Neural cell (in vitro differentiated cells): ENCODE data around the gene UMPS. TPM values are rescaled to one million over a fixed set of nuclear protein-coding genes. Genes with fewer than 3 reads are reported as not detected.

Experiments
- H2AFZ ChIP-seq: fragments of 200-600, 300-800 bp; sonication (generic), shearing (Covaris generic); 2 replicates; pipeline ENCODE4 v1.6.0; 2014; ENCODE audit warnings: low read depth, mild to moderate bottlenecking, antibody characterized with exemption, low read length, moderate library complexity
- H3F3A ChIP-seq: fragments of 200-600 bp; shearing (Covaris generic); 2 replicates; pipeline ENCODE4 v1.6.1; 2016; ENCODE audit warnings: mild to moderate bottlenecking, moderate library complexity, mixed read lengths, antibody characterized with exemption, low read length; ENCODE audit not compliant: insufficient read depth, poor library complexity, severe bottlenecking
- H3K27ac ChIP-seq: fragments of 200-600, 300-800 bp; sonication (generic), shearing (Covaris generic); 2 replicates; pipeline ENCODE4 v1.5.1; 2014; ENCODE audit warnings: mild to moderate bottlenecking, low read length, moderate library complexity
- H3K27me3 ChIP-seq: fragments of 300-800, 200-600 bp; sonication (generic), shearing (Covaris generic); 2 replicates; pipeline ENCODE4 v1.6.0; 2014; ENCODE audit warnings: mild to moderate bottlenecking, low read depth, low read length, moderate library complexity; ENCODE audit not compliant: insufficient read depth
- H3K36me3 ChIP-seq: fragments of 300-800, 200-600 bp; sonication (generic), shearing (Covaris generic); 2 replicates; pipeline ENCODE4 v1.5.1; 2014; ENCODE audit warnings: mild to moderate bottlenecking, antibody characterized with exemption, low read length, moderate library complexity; ENCODE audit not compliant: insufficient read depth
- H3K4me2 ChIP-seq: fragments of 300-800, 200-600 bp; sonication (generic), shearing (Covaris generic); 2 replicates; pipeline ENCODE4 v1.6.0; 2014; ENCODE audit warnings: mild to moderate bottlenecking, low read length
- H3K4me3 ChIP-seq: fragments of 300-800, 200-600 bp; sonication (generic), shearing (Covaris generic); 2 replicates; pipeline ENCODE4 v1.5.1; 2014; ENCODE audit warnings: mild to moderate bottlenecking, low read length, moderate library complexity
- H3K79me2 ChIP-seq: fragments of 200-600 bp; shearing (Covaris generic); replicated peaks from 2 replicates; pipeline ENCODE4 v1.6.0; 2014; ENCODE audit warnings: mild to moderate bottlenecking, low read length, moderate library complexity; ENCODE audit not compliant: insufficient read depth
- H3K9ac ChIP-seq: fragments of 300-800, 200-600 bp; sonication (generic), shearing (Covaris generic); 2 replicates; pipeline ENCODE4 v1.6.1; 2016; ENCODE audit warnings: mild to moderate bottlenecking, low read length, mixed read lengths
- H3K9me2 ChIP-seq: fragments of 200-600 bp; shearing (Covaris generic); 2 replicates; pipeline ENCODE4 v1.6.1; 2016; ENCODE audit warnings: mild to moderate bottlenecking, low read length, mixed read lengths; ENCODE audit not compliant: insufficient read depth
- H3K9me3 ChIP-seq: fragments of 200-600, 300-800 bp; sonication (generic), shearing (Covaris generic); 2 replicates; pipeline ENCODE4 v1.6.1; 2016; ENCODE audit warnings: mild to moderate bottlenecking, mixed run types, low read length, moderate library complexity, mixed read lengths
- H4K20me1 ChIP-seq: fragments of 200-600 bp; shearing (Covaris generic); 2 replicates; pipeline ENCODE4 v1.6.1; 2016; ENCODE audit warnings: mild to moderate bottlenecking, mixed run types; ENCODE audit not compliant: insufficient read depth
- EP300 ChIP-seq: fragments of 450-650 bp; conservative IDR thresholded peaks from 2 replicates; pipeline ENCODE4 v1.6.1; 2014; ENCODE audit warnings: antibody characterized with exemption, mild to moderate bottlenecking, moderate library complexity; ENCODE audit not compliant: poor library complexity, severe bottlenecking
- EZH2 ChIP-seq: fragments of 200-600, 300-800 bp; shearing (Covaris generic), sonication (generic); IDR thresholded peaks from 2 replicates; pipeline ENCODE4 v1.6.1; 2014; ENCODE audit warnings: antibody characterized with exemption, low read length, borderline replicate concordance, mild to moderate bottlenecking; ENCODE audit not compliant: insufficient read depth, poor library complexity, severe bottlenecking
- MXI1 ChIP-seq: fragments of 450-650 bp; conservative IDR thresholded peaks from 2 replicates; pipeline ENCODE4 v1.6.1; 2014; ENCODE audit warnings: antibody characterized with exemption, mild to moderate bottlenecking; ENCODE audit not compliant: poor library complexity, severe bottlenecking
- POLR2AphosphoS5 ChIP-seq: IDR thresholded peaks from 2 replicates; pipeline ENCODE4 v1.6.1; 2012
- RAD21 ChIP-seq: fragments of 450-650 bp; conservative IDR thresholded peaks from 2 replicates; pipeline ENCODE4 v1.6.1; 2014; ENCODE audit warnings: antibody characterized with exemption, mild to moderate bottlenecking, moderate library complexity
- REST ChIP-seq: IDR thresholded peaks from 2 replicates; pipeline ENCODE4 v1.6.1; 2012; ENCODE audit warnings: borderline replicate concordance
- SMC3 ChIP-seq: fragments of 450-650 bp; conservative IDR thresholded peaks from 2 replicates; pipeline ENCODE4 v1.6.1; 2014; ENCODE audit warnings: antibody characterized with exemption, mild to moderate bottlenecking, moderate library complexity; ENCODE audit not compliant: poor library complexity
- TAF1 ChIP-seq: IDR thresholded peaks from 2 replicates; pipeline ENCODE4 v1.6.1; 2012; ENCODE audit warnings: low read depth
- polyA plus RNA-seq: library from polyadenylated mRNA; depleted of rRNA; stranded (reverse); fragments of >200 nt; gene quantifications from 2 replicates; pipeline ENCODE4 v1.2.3, GENCODE V29; 2014
- TF ChIP-seq, protein P1 (sequence below): fragments of 450-650 bp; IDR thresholded peaks from 2 replicates; pipeline ENCODE4 v1.5.1; 2014; ENCODE audit warnings: antibody characterized with exemption, mild to moderate bottlenecking, moderate library complexity; ENCODE audit not compliant: poor library complexity, severe bottlenecking

Gene UMPS
- polyA plus RNA-seq, 1 donor from 2014 or later = 22.5 TPM

DNA sequence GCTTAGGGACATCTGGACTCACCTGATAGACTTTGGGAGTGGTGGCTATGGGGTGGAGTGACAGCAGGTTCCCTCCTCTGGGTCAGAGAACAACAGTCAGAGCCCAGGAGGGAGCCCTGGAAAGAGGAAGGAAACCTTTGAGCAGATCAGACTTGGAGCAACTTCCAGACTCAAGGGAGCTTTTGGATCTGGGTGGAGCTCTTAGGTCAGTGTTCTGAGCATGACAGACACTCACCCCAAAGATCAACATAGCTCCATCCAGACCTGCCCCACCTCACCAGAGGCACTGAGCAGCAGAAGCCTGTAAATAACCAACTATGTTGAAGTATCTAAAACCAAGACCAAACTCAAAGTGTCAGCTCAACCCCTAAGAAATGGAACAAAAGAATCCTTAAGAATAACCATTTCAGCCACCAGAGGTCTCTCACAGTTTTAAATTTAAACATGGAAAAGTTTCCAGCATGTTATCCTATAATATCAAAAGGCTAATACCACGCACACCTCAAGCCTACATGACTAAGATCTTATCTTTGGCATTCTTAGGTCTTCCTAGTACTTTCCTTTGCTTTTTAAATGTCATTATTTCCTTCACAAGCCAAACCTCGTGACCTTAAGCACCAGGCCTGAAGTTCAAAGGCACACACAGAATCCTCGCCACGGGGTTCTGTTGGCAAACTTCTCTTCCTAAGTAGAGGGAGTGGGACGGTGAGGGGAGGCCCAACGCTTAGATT is 56.4 kb downstream of the UMPS start:
- Histone ChIP-seq H3K9me2 (no peaks in the 10 kb centered on the region), H2AFZ (no peak overlapping the region), H3K27me3 (no peaks in the 10 kb centered on the region), H3K9me3 (no peaks in the 10 kb centered on the region), H3K4me2 (no peak overlapping the region), H4K20me1 (no peaks in the 10 kb centered on the region), H3F3A (no peaks in the 10 kb centered on the region), H3K27ac (no peak overlapping the region), H3K4me3 (no peak overlapping the region), H3K79me2 (no peaks in the 10 kb centered on the region), H3K9ac (no peak overlapping the region), H3K36me3 (no peaks in the 10 kb centered on the region)
- no peak for TF ChIP-seq TAF1
- peak; percentile 43 for TF ChIP-seq RAD21
- no peak for TF ChIP-seq EZH2
- TF ChIP-seq SMC3 = peak; percentile 36
- TF ChIP-seq, protein P1, sequence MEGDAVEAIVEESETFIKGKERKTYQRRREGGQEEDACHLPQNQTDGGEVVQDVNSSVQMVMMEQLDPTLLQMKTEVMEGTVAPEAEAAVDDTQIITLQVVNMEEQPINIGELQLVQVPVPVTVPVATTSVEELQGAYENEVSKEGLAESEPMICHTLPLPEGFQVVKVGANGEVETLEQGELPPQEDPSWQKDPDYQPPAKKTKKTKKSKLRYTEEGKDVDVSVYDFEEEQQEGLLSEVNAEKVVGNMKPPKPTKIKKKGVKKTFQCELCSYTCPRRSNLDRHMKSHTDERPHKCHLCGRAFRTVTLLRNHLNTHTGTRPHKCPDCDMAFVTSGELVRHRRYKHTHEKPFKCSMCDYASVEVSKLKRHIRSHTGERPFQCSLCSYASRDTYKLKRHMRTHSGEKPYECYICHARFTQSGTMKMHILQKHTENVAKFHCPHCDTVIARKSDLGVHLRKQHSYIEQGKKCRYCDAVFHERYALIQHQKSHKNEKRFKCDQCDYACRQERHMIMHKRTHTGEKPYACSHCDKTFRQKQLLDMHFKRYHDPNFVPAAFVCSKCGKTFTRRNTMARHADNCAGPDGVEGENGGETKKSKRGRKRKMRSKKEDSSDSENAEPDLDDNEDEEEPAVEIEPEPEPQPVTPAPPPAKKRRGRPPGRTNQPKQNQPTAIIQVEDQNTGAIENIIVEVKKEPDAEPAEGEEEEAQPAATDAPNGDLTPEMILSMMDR = peak; percentile 41

GRCh38 chr3:124787476-124788195 is 57.4 kb downstream of the UMPS start:
- Histone ChIP-seq H3K36me3 (no peaks in the 10 kb centered on the region), H3K27me3 (no peaks in the 10 kb centered on the region)

More at GRCh38 chr3:124787476-124788195, 57.4 kb downstream of the UMPS start:
- no peaks in the 10 kb centered on the region for H3F3A ChIP-seq
- H3K9me2 ChIP-seq = no peaks in the 10 kb centered on the region
- H3K79me2 ChIP-seq = no peaks in the 10 kb centered on the region
- no peaks in the 10 kb centered on the region for H3K9me3 ChIP-seq
- TF ChIP-seq EP300 (no peak), TAF1 (no peak), EZH2 (no peak), MXI1 (no peak), POLR2AphosphoS5 (no peak), REST (no peak), RAD21 (no peak), SMC3 (no peak)
- TF ChIP-seq, protein P1 = no peak
- no peak overlapping the region for H3K4me2 ChIP-seq
- no peak overlapping the region for H3K9ac ChIP-seq
- no peak overlapping the region for H3K4me3 ChIP-seq
- no peak overlapping the region for H3K27ac ChIP-seq
- H4K20me1 ChIP-seq = no peaks in the 10 kb centered on the region
- H2AFZ ChIP-seq = no peak overlapping the region
